ENCODE data around the gene AK5. TPM values are rescaled to one million over a fixed set of nuclear protein-coding genes. Genes with fewer than 3 reads are reported as not detected.

The AK5 gene
- total and polyA plus RNA-seq, 2 donors (not counting 1 experiment from before 2014, with no cell fraction given) = 0.18 TPM; not detected in 1

- H3K4me3 Mint-ChIP-seq = no peak overlapping the region
- peaks cover 2 to 3% (median 2%) of the 10 kb centered on the region in 3 donors for H3K9me3 ChIP-seq (ENCODE audit: control extremely low read depth in 1 of 3, control insufficient read depth in 2 of 3, insufficient read depth in 1 of 3, low read length in 2 of 3)
- ATAC-seq (ENCODE audit: low read depth) (no peak), DNase-seq (no peak)
- no peaks in the 10 kb centered on the region for H3K27me3 ChIP-seq (replicated peaks in 1 of 4; ENCODE audit: control extremely low read depth in 1 of 4, control insufficient read depth in 3 of 4, insufficient read depth in 4 of 4, low read length in 3 of 4)
- no peaks in the 10 kb centered on the region for H4K20me1 ChIP-seq (ENCODE audit: control insufficient read depth, insufficient read depth, low read length, poor library complexity, severe bottlenecking)
- H3K27me3 Mint-ChIP-seq = peaks cover 12% of the 10 kb centered on the region
- no peaks in the 10 kb centered on the region for H3K9me3 Mint-ChIP-seq (ENCODE audit: insufficient read depth)
- ChIA-PET POLR2A (no interaction called here), CTCF (no interaction called here)
- peaks cover 7 to 9% of the 10 kb centered on the region in 2 donors for H3K4me1 ChIP-seq (ENCODE audit: control insufficient read depth in 2 of 2, insufficient read depth in 2 of 2, low read length in 2 of 2)
- no peak overlapping the region for H2AFZ ChIP-seq (ENCODE audit: insufficient read depth, low read depth, low read length, poor library complexity, severe bottlenecking)
- H3K27ac ChIP-seq (ENCODE audit: low read length in 2 of 2) = no peak overlapping the region
- TF ChIP-seq EZH2 (IDR thresholded peaks at IDR 0.05; ENCODE audit: borderline replicate concordance, insufficient read depth, low read depth, low read length, poor library complexity, severe bottlenecking) (no peak), CTCF (IDR thresholded peaks at IDR 0.05) (no peak)
- H3K27ac Mint-ChIP-seq = no peak overlapping the region
- no peak overlapping the region for H3K4me2 ChIP-seq (replicated peaks; ENCODE audit: low read depth, low read length, poor library complexity, severe bottlenecking)
- no peaks in the 10 kb centered on the region for H3K36me3 ChIP-seq (replicated peaks in 1 of 2; ENCODE audit: control extremely low read depth in 1 of 2, control insufficient read depth in 1 of 2, extremely low read depth in 1 of 2, insufficient read depth in 2 of 2, low read length in 1 of 2)
- peaks cover 6% of the 10 kb centered on the region for H3K4me1 Mint-ChIP-seq
- intact Hi-C loops (cut with micrococcal nuclease) = no loop called here
- H3K79me2 ChIP-seq (ENCODE audit: control insufficient read depth, insufficient read depth, low read length) = no peaks in the 10 kb centered on the region
- no peak overlapping the region for H3K9ac ChIP-seq (ENCODE audit: low read length)
- no peak overlapping the region for H3K4me3 ChIP-seq (ENCODE audit: control extremely low read depth in 1 of 5, extremely low read depth in 1 of 5, insufficient read depth in 1 of 5, low read depth in 2 of 5, low read length in 4 of 5)
- no CpG with 5 or more reads among the region's 3 CpGs for WGBS (ENCODE audit: insufficient coverage)
Observed at GRCh38 chr1:77433934-77434333, 152.1 kb downstream of the AK5 start.

DNA sequence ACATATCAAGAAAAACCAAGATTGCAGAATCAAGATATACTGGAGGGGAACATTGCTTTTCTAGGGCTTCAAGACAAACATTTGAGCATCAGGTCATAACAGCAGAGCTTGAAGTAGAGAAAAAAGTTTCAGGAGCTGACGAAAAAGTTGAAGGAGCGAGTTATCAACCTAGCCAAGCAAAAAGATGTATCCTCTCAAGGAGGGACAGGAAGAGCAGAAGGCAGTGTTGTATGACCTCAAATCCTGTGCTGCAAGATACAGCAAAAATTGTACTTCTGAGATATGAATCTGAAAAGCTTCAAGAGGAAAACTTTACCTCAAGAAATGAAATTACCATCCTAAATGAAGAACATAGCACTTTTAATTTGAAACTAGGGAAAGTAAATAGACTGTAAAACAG, 153.1 kb downstream of the AK5 start:
- H4K20me1 ChIP-seq (ENCODE audit: control insufficient read depth, insufficient read depth, low read length, poor library complexity, severe bottlenecking) = no peaks in the 10 kb centered on the region
- H3K4me2 ChIP-seq (replicated peaks; ENCODE audit: low read depth, low read length, poor library complexity, severe bottlenecking) = no peak overlapping the region
- POLR2A ChIA-PET = no interaction called here
- CTCF ChIA-PET = no interaction called here
- intact Hi-C loops (cut with micrococcal nuclease) = no loop called here
- H3K9ac ChIP-seq (ENCODE audit: low read length) = no peak overlapping the region
- WGBS (ENCODE audit: insufficient coverage) = 6% methylated on average over 2 of the region's 2 CpGs
- Mint-ChIP-seq H3K4me3 (no peak overlapping the region), H3K4me1 (peaks cover 6% of the 10 kb centered on the region), H3K27ac (no peak overlapping the region), H3K9me3 (ENCODE audit: insufficient read depth) (peaks cover 2% of the 10 kb centered on the region), H3K27me3 (peaks cover 12% of the 10 kb centered on the region)
- H3K79me2 ChIP-seq (ENCODE audit: control insufficient read depth, insufficient read depth, low read length) = no peaks in the 10 kb centered on the region
- TF ChIP-seq CTCF (IDR thresholded peaks at IDR 0.05) = no peak
- no peak for TF ChIP-seq EZH2 (IDR thresholded peaks at IDR 0.05; ENCODE audit: borderline replicate concordance, insufficient read depth, low read depth, low read length, poor library complexity, severe bottlenecking)
- H3K9me3 ChIP-seq (ENCODE audit: control extremely low read depth in 1 of 3, control insufficient read depth in 2 of 3, insufficient read depth in 1 of 3, low read length in 2 of 3) = peaks cover 0 to 5% (median 0%) of the 10 kb centered on the region in 3 donors
- no peaks in the 10 kb centered on the region for H3K27me3 ChIP-seq (replicated peaks in 1 of 4; ENCODE audit: control extremely low read depth in 1 of 4, control insufficient read depth in 3 of 4, insufficient read depth in 4 of 4, low read length in 3 of 4)
- DNase-seq (no peak), ATAC-seq (ENCODE audit: low read depth) (no peak)
- peaks cover 7 to 9% of the 10 kb centered on the region in 2 donors for H3K4me1 ChIP-seq (ENCODE audit: control insufficient read depth in 2 of 2, insufficient read depth in 2 of 2, low read length in 2 of 2)
- no peak overlapping the region for H3K27ac ChIP-seq (ENCODE audit: low read length in 2 of 2)
- no peaks in the 10 kb centered on the region for H3K36me3 ChIP-seq (replicated peaks in 1 of 2; ENCODE audit: control extremely low read depth in 1 of 2, control insufficient read depth in 1 of 2, extremely low read depth in 1 of 2, insufficient read depth in 2 of 2, low read length in 1 of 2)
- H2AFZ ChIP-seq (ENCODE audit: insufficient read depth, low read depth, low read length, poor library complexity, severe bottlenecking) = no peak overlapping the region
- H3K4me3 ChIP-seq (ENCODE audit: control extremely low read depth in 1 of 5, extremely low read depth in 1 of 5, insufficient read depth in 1 of 5, low read depth in 2 of 5, low read length in 4 of 5) = no peak overlapping the region

Data from B cell (primary cell).